CD4-positive, alpha-beta T cell treated with Interleukin-6 for 4 hours (primary cell): Measurements from ENCODE around the gene RAB36.
"Not testable (repeated sequence)": the region's sequence is repeated elsewhere in the genome, so short reads cannot be mapped to it uniquely, and the experiment has no call there.

Experiments used
- DNase-seq: peaks from one replicate; pipeline ENCODE4 v3.0.0-alpha.2; 2020; ENCODE audit warnings: mixed read lengths

Gene RAB36

DNA sequence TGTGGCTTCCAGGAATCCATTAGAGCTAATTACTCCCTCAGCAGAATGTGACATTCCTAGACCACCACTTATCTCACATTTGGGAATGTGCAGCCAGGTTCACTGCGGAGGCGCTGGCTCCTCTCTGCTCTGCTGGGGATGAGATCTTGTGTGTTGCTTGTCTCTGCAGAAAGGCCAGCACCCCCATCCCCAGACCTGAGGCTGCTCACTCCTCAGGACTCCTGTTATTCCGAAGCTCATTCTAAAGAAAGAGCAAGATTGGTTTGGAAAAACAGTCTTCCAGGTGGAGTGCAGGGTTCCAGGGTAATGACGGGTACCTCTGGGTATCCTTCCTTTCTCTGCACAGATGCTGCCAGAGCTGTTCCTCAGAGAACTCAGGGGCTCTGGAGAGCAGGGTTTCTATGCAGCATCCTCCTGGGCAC, 24.3 kb upstream of the RAB36 start:
- DNase-seq, result no peak

DNA sequence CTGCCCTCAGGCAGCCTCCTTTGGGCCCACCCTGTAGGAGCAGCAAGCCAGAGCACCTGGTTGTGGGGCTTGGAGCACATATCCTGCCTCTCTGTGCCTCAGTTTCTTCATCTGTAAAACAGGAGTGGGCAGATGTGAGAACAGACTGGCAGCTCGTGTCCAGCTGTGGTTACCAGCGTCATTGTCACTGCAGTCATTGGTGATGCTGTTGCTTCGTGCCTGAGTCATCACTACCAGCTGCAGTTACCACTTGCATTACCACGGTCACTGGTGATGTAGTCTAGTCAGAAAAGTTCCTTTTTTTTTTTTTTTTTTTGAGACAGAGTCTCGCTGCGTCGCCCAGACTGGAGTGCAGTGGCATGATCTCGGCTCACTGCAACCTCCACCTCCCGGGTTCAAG, 23.9 kb upstream of the RAB36 start:
- DNase-seq, result no peak

DNA sequence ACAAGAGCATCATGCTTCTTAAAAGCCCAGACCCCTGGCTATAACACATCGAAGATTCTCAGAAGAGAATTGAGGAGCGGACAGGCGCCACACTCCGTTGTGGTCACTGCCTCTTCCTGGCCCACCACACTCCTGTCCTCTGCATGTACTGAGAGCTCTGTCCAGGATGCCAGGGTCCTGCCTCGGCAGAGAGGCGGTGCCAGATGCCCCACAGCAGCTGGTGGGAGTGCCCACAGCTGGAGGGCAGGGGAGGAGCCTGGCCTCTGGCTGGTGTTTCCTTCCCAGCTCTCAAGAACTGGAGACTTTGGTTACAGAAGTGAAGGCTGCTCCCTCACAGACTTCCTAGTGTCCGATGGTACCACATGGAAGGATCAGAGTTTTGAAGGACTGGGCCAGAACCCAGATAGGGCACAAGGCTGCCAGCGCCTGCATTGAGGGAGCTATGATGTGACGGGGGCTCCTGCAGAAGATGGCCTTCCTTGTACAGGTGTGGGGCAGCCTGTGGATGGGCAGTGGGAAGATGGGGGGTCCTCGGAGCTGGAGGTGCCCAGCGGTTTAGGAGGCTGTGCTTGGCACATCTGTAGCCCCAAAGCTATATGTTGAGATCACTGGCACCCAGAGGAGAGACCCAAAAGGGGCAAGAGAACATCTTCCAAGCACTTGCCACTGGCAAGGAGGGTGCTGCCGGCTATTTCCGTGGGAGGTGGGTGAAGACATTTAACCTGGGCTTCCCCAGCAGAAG, 22.9 kb upstream of the RAB36 start:
- DNase-seq, result no peak

DNA sequence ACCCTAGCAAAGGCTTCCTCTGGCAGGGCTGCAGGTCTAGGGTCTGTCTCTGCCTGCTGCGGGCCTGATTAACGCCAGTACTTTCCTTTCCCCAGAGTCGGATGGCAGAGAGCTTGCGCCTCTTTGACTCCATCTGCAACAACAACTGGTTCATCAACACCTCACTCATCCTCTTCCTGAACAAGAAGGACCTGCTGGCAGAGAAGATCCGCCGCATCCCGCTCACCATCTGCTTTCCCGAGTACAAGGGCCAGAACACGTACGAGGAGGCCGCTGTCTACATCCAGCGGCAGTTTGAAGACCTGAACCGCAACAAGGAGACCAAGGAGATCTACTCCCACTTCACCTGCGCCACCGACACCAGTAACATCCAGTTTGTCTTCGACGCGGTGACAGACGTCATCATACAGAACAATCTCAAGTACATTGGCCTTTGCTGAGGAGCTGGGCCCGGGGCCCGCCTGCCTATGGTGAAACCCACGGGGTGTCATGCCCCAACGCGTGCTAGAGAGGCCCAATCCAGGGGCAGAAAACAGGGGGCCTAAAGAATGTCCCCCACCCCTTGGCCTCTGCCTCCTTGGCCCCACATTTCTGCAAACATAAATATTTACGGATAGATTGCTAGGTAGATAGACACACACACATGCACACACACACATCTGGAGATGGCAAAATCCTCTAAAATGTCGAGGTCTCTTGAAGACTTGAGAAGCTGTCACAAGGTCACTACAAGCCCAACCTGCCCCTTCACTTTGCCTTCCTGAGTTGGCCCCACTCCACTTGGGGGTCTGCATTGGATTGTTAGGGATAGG, 22.1 kb upstream of the RAB36 start:
- DNase-seq, result no peak

DNA sequence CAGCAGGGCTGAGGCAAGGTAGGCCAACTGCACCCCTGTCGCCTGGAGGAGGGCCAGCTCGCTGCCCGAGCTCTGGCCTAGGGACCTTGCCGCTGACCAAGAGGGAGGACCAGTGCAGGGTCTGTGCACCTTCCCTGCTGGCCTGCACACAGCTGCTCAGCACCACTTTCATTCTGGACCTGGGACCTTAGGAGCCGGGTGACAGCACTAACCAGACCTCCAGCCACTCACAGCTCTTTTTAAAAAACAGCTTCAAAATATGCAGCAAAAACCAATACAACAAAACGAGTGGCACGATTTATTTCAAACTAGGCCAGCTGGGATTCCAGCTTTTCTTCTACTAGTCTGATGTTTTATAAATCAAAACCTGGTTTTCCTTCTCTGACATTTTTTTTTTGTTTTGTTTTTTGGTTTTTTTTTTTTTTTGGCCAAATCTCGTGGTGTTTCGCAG, 21.4 kb upstream of the RAB36 start:
- no peak for DNase-seq

DNA sequence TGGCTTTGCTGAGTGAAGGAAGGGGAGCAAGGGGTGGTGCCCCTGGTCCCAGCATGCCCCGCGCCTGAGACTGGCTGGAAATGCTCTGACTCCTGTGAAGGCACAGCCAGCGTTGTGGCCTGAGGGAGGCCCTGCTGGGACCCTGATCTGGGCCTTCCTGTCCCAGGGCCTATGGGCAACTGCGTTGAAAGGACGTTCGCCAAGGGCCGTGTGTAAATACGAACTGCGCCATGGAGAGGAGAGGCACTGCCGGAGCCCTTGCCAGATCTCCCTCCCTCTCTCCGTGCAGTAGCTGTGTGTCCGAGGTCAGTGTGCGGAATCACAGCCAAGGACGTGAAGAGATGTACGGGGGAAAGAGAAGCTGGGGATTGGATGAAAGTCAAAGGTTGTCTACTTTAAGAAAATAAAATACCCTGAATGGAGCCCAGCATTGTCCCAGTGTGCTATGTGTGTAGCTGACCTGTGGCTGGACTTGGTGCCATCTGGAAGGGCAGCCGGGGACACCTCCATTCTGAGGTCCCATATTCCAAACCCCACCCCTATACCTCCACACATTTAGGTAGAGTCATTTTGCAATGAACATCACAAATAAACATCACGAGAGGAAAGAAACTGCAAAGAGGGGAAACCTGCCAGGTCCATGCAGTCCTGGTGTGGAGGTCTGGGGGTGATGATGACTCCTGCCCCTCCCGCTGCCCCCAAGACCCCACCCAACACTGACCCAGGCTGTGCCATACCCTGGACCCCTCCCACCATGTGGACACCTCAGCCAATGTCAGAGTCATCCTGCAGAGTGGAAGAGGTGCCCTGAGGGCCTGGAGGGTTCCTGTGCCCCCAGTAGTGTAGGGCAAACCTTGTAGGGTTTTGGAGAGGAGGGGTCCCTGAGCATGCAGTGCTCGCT, 20.4 kb upstream of the RAB36 start:
- DNase-seq, result no peak

DNA sequence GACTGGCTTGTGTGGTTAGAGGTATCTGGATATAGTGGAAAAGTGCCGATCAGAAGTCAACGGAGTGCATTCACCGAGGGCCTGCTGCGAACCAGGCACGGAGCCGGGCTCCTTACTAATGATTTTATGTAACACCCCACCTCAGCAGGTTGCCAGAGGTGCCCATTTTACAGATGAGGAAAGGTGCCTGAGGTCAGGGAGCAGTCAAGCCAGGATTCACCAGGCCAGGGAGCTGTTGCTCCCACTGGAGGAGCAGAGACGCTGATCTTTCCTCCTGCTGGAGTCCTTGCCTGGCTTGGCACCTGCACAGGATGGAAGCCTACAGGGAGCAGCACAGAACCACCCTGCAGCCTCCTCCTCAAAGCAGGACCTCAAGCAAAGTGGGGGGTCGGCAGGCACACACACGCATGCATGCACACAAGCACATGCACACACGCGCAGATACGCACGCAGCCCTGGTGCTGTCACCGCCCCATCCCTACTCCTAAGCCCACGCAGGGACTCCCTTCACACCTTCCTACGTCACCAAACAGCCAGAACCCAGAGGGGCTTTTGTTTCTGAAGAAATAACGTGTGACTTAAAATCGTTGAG, 19.7 kb upstream of the RAB36 start:
- DNase-seq, result no peak

DNA sequence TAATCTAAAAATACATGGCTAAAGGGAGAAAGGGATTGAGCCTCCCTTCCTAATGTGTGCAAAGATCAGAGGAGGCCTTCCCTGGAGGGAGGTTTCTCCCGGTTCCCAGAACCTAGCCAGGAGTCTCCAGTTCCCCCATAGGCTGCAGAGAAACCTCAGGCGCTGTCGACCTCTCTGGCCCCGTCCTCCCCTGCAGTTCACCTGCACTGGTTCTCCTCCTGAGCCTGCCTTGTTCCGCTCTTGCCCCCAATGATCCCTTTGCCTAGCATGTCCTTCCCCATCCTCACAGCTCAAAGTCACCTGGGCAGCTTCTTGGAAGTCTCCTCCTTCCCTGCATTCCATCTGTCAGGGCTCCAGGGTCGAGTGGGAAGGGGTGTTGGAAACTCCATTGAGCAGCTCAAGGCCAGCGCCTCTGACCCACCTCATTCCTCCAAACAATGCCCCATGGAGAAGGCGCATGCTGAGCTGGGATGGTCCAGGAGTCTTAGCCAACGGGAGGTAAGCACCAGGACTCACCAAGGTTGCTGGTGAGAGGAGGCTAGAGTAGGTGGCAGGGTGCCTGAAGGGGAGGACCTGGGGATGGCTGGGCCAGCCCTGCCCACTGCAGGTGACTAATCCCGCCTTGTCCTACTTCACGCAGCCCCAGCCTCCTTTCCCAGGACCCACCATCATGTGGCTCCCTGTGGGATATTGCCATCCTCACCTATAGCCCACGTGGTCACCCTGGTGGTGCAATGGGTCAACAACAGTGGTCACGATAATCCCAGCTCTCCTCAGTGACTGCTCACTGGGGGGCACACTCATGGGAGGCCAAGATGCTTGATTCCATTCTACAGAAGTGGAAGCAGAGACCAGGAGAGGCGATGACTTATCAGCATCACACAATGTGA, 18.9 kb upstream of the RAB36 start:
- no peak for DNase-seq

DNA sequence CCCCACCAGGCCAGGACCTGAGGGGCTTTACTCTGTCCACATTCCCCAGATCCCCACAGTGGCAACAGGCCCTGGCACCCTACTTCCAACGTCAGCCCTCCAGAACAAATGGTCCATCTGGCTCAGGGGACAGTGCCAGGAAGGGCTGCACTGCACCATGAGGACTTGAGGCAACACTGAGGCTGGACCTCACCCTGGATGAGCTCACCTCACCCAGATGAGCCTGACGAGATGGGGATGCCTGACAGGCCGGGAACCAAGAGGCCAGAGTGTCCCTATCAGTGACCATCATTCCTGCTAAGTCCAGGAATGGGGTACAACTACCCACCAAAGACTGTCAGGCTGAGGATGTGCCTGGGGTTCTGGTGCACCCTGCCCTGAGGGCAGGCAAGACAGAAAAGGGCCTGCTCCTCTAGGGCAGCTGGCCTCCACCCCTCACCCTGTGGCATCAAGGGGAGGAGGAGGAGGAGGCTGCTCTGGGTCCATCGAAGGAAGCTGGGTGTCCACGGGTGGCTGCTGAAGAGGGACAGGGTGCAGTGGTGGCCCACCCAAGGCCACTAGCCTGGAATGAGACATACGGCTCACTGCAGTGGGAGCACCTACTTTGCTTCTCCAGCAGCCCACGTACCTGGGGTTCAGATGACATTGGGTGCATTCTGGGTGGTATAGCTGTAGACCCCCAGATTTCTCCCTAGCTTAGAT, 18.1 kb upstream of the RAB36 start:
- no peak for DNase-seq

DNA sequence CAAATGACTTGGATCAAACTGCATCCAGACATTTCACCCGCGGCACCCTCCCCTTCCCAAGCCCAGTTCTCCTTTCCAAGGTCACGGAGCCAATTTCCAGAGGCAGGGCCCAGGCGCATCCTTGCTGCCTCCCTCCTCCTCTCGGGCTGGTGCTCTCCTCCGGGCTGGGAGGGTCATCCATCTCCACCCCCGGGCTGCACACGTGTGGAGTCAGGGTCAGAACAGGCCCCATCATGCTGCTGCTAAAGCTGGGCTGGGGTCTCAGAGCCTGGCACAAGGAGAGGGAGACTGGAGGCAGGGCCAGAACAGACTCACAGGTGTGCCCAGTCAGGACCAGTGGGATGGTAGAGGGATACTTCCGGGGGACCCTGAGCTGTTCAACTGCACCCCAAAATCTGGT, 17.5 kb upstream of the RAB36 start:
- DNase-seq, result no peak

DNA sequence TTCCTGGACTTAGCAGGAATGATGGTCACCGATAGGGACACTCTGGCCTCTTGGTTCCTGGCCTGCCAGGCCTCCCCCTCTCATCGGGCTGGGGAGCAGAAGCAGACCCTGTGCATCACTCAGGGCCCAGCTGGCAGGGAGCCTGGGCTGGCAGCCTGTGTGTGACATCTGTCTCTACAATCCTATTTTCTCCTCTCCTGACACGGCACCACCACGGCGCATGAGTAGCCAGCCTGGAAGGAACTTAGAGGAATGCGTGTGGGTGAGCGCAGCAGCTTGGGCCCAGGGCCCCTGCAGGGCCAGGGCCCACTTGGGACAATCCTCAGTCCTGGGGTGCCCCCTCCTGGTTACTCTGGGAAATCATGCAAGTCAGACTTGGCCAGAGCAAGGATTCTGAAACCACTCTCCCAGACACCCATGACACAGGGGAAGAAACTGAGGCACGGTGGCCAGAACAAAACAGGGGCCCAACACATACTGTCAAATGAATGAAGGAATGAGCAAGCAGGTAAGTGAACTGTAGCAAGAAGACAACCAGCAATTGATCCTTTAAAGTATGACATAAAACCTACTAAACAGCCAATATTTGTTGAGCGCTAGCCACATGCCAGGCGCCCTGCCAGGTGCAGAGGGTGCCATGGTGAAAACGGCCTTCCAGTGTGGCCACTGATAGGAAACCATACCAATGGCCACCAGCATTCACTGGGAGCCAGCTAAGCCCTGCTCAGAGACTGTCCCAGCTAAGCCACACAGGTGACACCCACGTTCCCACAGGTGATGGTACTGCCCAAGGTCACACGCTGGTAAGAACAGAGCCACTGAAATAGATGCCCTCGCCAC, 16.8 kb upstream of the RAB36 start:
- peak; percentile 83 for DNase-seq

DNA sequence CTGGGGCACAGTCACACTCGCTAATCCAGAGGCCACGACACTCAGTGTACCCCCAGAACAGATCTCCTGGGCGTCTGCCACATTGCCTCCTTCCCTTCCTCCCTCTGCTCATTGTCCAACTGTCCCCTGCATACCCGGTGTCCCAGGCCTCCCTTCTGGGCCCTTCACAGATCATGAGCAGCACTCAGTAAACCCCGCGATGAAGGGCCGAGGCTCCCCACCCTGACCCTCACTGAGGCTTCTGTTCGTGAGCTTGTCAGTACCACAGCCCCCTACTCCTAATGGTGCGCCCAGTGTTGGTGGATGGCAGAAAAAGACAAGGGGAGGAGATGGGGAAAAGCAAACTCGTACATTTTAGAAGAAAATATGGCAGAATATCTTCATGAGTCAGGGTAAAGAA, 16.1 kb upstream of the RAB36 start:
- no peak for DNase-seq

DNA sequence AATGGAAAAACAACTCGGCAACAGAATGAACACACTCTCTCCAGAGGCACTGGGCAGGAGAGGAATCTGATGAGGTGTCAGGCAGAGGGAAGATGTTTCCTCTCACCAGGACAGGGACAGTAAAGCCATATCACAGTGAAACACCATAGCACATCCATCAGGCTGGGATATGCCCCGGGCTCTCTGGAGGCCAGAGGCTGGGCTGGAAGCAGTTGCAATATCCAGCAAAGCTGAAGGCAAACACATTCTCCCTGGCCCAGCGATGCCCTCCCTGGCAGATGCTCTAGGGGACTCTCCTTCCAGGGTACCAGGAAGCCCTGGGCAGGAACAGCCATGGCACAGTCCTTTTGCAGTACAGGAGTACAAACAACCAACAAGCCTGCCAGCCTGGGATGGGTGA, 14.6 kb upstream of the RAB36 start:
- DNase-seq, result no peak

DNA sequence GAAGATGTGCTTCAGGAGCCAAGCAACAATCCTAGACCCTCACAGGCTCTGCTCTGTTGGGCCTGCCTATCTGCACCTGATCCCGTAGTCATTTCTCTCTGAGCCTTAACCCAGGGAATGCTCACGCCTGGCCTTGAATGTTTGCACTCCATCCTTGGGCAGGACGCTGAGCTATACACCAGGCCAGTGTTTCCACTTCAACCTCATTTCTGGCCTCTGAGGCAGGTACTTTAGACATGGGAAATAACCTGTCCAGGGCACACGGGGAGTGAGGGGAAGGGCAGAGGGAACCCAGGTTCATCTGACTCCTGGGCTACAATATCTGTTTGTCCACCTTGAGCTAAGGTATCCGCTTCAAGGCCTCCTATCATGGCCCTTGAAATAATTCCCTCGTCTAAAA, 13.3 kb upstream of the RAB36 start:
- no peak for DNase-seq

DNA sequence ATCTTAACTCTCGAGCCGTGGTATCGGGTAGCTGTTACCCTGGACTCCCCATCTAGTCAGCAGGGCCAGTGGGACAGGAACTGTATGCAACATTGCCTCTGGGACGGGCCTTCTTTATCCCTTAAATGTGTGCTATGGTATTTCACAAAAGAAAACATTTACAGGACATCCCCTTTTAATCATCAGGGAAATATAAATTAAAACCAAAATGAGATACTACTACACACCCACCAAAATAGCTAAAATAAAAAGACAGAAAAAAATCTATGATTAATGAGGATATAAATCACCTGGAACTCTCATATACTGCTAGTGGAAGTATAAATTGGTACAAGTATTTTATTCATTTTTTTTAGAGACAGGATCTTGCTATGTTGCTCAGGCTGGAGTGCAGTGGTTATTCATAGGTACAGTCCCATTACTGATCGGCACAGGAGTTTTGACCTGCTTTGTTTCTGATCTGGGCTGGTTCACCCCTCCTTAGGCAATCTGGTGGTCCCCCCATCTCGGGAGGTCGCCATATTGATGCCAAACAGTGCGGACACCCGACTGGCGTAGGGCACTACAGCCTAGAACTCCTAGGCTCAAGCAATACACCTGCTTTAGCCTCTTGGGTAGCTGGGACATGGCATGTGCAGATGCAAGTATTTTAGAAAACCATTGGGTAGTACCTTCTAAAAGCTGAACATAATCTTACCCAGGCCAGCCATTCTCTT, 12.7 kb upstream of the RAB36 start:
- DNase-seq, result no peak

DNA sequence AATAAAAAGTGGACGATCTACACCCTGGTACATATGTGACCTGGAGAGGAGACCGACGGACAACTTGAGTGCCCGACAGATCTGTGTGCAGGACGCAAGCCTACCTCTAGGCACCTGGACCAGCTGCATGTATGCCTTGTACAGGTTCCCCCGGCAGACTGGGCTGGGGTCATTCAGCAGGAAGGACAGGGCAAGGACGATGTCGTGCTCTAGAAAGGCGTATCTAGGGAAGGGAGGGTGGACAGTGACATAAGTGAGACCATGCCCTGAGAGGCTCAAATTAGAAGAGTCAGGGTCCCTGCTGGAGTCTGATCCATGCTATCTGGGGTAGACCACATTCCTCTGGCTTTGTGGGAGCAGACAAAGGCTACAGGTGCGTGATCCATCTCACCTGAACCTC, 11.4 kb upstream of the RAB36 start:
- DNase-seq, result no peak

DNA sequence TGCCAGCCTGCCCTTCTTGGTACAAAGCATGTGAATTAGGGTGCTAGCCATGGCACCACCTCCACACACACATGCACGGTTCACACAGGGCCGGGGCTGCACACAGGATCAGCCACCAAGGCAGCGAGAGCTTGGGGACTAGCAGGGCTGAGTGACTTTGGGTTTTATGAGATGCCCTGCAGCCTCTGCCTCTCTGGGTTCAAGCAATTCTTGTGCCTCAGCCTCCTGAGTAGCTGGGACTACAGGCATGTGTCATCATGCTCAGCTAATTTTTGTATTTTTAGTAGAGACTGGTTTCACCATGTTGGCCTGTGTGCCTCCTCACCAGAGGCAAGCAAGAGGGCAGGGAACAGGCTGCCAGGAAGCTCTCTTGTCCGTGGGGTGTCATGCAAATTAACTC, 8.3 kb upstream of the RAB36 start:
- DNase-seq, result not testable (repeated sequence)

DNA sequence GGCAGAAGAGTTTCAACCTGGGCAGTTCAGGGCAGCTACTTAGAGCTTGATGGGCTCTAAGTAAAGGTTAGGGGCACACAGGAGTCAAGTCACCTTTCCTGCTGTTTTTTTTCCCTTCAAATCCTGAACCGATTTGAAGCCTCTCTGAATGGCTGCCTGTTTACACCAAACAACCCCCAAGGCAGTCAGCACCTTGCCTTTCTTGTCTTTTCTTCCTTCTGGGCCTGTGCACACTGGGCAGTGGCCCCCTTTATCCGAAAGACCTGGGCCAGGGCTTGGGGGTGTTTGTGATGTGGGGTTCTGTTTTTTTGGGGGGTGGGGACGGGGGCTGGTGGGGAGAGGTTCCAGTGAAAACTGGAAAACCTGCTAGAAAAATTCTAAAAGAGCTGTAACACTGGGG, 7.8 kb upstream of the RAB36 start:
- no peak for DNase-seq

DNA sequence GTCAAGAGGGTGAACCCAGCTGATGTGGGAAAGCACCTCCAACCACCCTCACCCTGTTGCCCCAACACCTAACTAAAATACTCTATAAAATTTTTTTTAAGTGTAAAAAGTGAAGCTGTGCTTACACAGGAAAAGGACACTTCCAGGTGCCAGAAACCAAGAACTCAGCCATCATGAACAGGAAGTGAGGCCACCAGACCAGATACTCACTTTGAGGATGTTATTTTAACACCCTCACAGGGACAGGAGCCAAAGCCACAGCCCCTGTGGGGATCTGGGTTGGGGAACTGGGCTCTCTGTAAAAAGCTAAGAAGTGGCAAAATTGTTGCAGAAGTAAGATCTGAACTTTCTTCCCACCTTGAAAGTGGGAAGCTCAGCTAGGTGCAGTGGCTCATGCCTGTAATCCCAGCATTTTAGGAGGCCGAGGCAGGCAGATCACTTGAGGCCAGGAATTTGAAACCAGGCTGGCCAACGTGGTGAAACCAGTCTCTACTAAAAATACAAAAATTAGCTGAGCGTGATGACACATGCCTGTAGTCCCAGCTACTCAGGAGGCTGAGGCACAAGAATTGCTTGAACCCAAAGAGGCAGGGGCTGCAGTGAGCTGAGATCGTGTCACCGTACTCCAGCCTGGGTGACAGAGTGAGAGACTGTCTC, 7.2 kb upstream of the RAB36 start:
- peak; percentile 53 for DNase-seq
